ENCODE measurements around the gene UNCX. TPM values are rescaled to one million over a fixed set of nuclear protein-coding genes. Genes with fewer than 3 reads are reported as not detected.

Gene UNCX
- total and polyA plus RNA-seq, 2 of the 4 experiments (the other 2 are of a cell fraction), result not detected

DNA sequence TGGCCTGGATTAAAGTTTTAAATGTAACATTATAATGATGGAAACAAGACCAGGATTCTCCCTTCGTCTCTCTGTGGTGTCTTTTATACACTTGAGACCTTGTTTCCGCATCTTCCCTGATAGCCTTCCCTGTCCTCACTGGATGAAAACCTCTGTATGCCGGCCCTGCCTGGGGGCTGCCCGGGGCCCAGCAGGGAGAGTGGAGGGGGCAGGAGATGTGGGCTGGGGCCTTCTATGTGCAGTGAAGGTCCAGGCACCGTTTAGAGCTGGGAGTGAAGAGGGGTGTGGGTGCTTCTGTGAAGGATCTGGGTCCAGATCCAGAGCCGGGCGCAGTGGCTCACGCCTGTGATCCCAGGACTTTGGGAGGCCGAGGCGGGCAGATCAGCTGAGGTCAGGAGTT lies 50.7 kb downstream of the UNCX start:
- no peak overlapping the region for H3K9ac ChIP-seq (ENCODE audit: low read depth, low read length)
- no peaks in the 10 kb centered on the region for H3K79me1 ChIP-seq (ENCODE audit: low read depth in 1 of 2, low read length in 2 of 2)
- no peaks in the 10 kb centered on the region for H3K4me1 ChIP-seq (ENCODE audit: control insufficient read depth, insufficient read depth, low read length)
- 44% methylated on average over 1 of the region's 10 CpGs; no CpG with 5 or more reads in 1 of the 2 experiments for WGBS, 2 experiments (ENCODE audit: extremely low coverage in 2 of 2, insufficient read length in 1 of 2)
- H4K91ac ChIP-seq (ENCODE audit: insufficient read depth, low read depth, low read length), result no peak overlapping the region
- H3K36me3 ChIP-seq (ENCODE audit: control insufficient read depth, insufficient read depth, low read length), result no peaks in the 10 kb centered on the region
- DNase-seq, result no peak
- no peak overlapping the region for H3K14ac ChIP-seq (replicated peaks; ENCODE audit: low read depth, low read length)
- H3K4me3 ChIP-seq (ENCODE audit: insufficient read depth, low read depth, low read length), result no peak overlapping the region
- H3K27ac ChIP-seq (ENCODE audit: insufficient read depth, low read length), result no peak overlapping the region
- intact Hi-C loops (cut with micrococcal nuclease), result no loop called here
- H2AK9ac ChIP-seq (replicated peaks; ENCODE audit: low read depth, low read length, poor library complexity), result no peak overlapping the region
- H2AK5ac ChIP-seq (ENCODE audit: low read depth, low read length), result no peak overlapping the region
- no peak overlapping the region for H2BK120ac ChIP-seq (ENCODE audit: low read depth, low read length)
- no TSS peak for BruUV-seq (replicated peaks)
- H3K56ac ChIP-seq (ENCODE audit: extremely low read depth, insufficient read depth, low read length), result no peak overlapping the region
- H2BK20ac ChIP-seq (ENCODE audit: low read depth, low read length), result no peak overlapping the region
- H2BK15ac ChIP-seq (ENCODE audit: low read depth, low read length), result no peak overlapping the region
- no peak overlapping the region for H2AFZ ChIP-seq (replicated peaks; ENCODE audit: low read length, poor library complexity)
- H3K9me3 ChIP-seq (ENCODE audit: control insufficient read depth, insufficient read depth, low read length), result 0 out of 2 replicates have a peak, but pooled peaks cover 2% of the 10 kb centered on the region
- H2BK5ac ChIP-seq (ENCODE audit: low read depth, low read length, poor library complexity, severe bottlenecking), result no peak overlapping the region
- H3K18ac ChIP-seq (ENCODE audit: low read depth, low read length), result no peak overlapping the region
- no peak for ATAC-seq (ENCODE audit: low read depth)
- no peaks in the 10 kb centered on the region for H4K20me1 ChIP-seq (ENCODE audit: insufficient read depth, low read length)
- CTCF ChIA-PET, result no interaction called here
- H4K5ac ChIP-seq (ENCODE audit: low read depth, low read length), result no peak overlapping the region
- H3K27me3 ChIP-seq (ENCODE audit: control insufficient read depth, insufficient read depth, low read length), result peaks cover 34% of the 10 kb centered on the region
- H3K9me1 ChIP-seq (ENCODE audit: insufficient read depth, low read length), result no peaks in the 10 kb centered on the region
- H3K4ac ChIP-seq (ENCODE audit: low read depth, low read length), result no peak overlapping the region
- no peak overlapping the region for H3K23ac ChIP-seq (ENCODE audit: low read depth, low read length)
- H4K8ac ChIP-seq (ENCODE audit: low read depth in 2 of 2, low read length in 2 of 2), result no peak overlapping the region
- TF ChIP-seq MAZ (IDR thresholded peaks at IDR 0.05; ENCODE audit: borderline replicate concordance, low read depth, low read length), result no peak
- no peak for TF ChIP-seq RFX5 (IDR thresholded peaks at IDR 0.05; ENCODE audit: low read depth, low read length)
- no peak for TF ChIP-seq CHD1 (IDR thresholded peaks at IDR 0.05; ENCODE audit: low read depth, low read length)
- no peak for TF ChIP-seq CEBPB (IDR thresholded peaks at IDR 0.05; ENCODE audit: low read depth, low read length)
- no peak for TF ChIP-seq SMC3 (IDR thresholded peaks at IDR 0.05; ENCODE audit: low read depth, low read length)
- no peak for TF ChIP-seq RAD21 (IDR thresholded peaks at IDR 0.05; ENCODE audit: low read length)
- TF ChIP-seq, protein P1, sequence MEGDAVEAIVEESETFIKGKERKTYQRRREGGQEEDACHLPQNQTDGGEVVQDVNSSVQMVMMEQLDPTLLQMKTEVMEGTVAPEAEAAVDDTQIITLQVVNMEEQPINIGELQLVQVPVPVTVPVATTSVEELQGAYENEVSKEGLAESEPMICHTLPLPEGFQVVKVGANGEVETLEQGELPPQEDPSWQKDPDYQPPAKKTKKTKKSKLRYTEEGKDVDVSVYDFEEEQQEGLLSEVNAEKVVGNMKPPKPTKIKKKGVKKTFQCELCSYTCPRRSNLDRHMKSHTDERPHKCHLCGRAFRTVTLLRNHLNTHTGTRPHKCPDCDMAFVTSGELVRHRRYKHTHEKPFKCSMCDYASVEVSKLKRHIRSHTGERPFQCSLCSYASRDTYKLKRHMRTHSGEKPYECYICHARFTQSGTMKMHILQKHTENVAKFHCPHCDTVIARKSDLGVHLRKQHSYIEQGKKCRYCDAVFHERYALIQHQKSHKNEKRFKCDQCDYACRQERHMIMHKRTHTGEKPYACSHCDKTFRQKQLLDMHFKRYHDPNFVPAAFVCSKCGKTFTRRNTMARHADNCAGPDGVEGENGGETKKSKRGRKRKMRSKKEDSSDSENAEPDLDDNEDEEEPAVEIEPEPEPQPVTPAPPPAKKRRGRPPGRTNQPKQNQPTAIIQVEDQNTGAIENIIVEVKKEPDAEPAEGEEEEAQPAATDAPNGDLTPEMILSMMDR (conservative IDR thresholded peaks at IDR 0.05; ENCODE audit: low read depth, low read length), result no peak
- POLR2A ChIA-PET (ENCODE audit: unreplicated experiment), result no interaction called here
- dilution Hi-C loops (cut with HindIII; ENCODE audit: low sequenced_read_pairs, unreplicated experiment), result no loop called here
- H3K4me2 ChIP-seq (ENCODE audit: low read depth, low read length), result no peak overlapping the region
- in situ Hi-C loops (cut with MboI; ENCODE audit: low sequenced_read_pairs), result no loop called here

All from IMR-90 (cell line).